GM12878 (cell line): Measurements from ENCODE around the gene PELI2. TPM values are rescaled to one million over a fixed set of nuclear protein-coding genes. Genes with fewer than 3 reads are reported as not detected.

Source experiments
- ATAC-seq: fragments of 200-7000 bp; cut with Tn5 transposase; 3 replicates; pipeline ENCODE4 v1.9.1; 2020; ENCODE audit warnings: mild to moderate bottlenecking, moderate library complexity
- BruUV-seq: library from RNA; stranded (reverse); fragments of 400-500 nt; replicated peaks from 2 replicates; lab custom pipeline; 2021; lab: Mats Ljungman, UMichigan
- CTCF ChIA-PET: fragments of 300-600 bp; sonication (Branson Sonifier 250); formaldehyde crosslinking; extraction: SDS; loops from one replicate; lab custom pipeline; 2021; ENCODE audit warnings: inconsistent platforms; lab: Yijun Ruan, JAX
- POLR2A ChIA-PET: fragments of 350-600 bp; formaldehyde crosslinking; extraction: SDS; loops from one replicate; lab custom pipeline; 2021; ENCODE audit warnings: inconsistent platforms; lab: Charles Lee
- RAD21 ChIA-PET: fragments of 300-600 bp; sonication (Branson Sonifier 250); formaldehyde crosslinking; loops from one replicate; lab custom pipeline; 2023; ENCODE audit warnings: antibody characterized with exemption; ENCODE audit not compliant: unreplicated experiment; lab: Charles Lee
- SMC1A ChIA-PET: fragments of 300-600 bp; sonication (Branson Sonifier 250); formaldehyde crosslinking; loops from one replicate; lab custom pipeline; 2023; ENCODE audit not compliant: unreplicated experiment, uncharacterized antibody; lab: Charles Lee
- DNase-seq: peaks from one replicate; pipeline ENCODE4 v3.0.0-alpha.2; 2011; ENCODE audit warnings: low read depth, low spot score
- FAIRE-seq: peaks from 3 replicates; lab custom pipeline; 2011; peaks lifted over from hg19 to GRCh38; lab: Jason Lieb, UNC
- H2AFZ ChIP-seq: 2 replicates; pipeline ENCODE4 v1.6.0; 2011; ENCODE audit warnings: low read depth, low read length, control low read depth; ENCODE audit not compliant: control insufficient read depth
- H3K27ac ChIP-seq: 2 replicates; pipeline ENCODE4 v1.5.1; 2011; ENCODE audit warnings: control low read depth; ENCODE audit not compliant: control insufficient read depth, insufficient read depth
- H3K27me3 ChIP-seq, 2 experiments: replicated peaks in 1 of 2; 2 replicates each; pipeline versions ENCODE4 v1.6.0 to v1.6.1; 2011; ENCODE audit warnings: low read length in 1 of 2; ENCODE audit not compliant: control insufficient read depth in 2 of 2, insufficient read depth in 2 of 2
- H3K36me3 ChIP-seq, 2 experiments: 2 replicates each; pipeline ENCODE4 v1.5.1; 2011; ENCODE audit warnings: low read length in 1 of 2; ENCODE audit not compliant: control insufficient read depth in 2 of 2, insufficient read depth in 2 of 2
- H3K4me1 ChIP-seq: 2 replicates; pipeline ENCODE4 v1.6.1; 2011; ENCODE audit warnings: mild to moderate bottlenecking, low read length, moderate library complexity, mixed read lengths; ENCODE audit not compliant: control insufficient read depth, insufficient read depth
- H3K4me2 ChIP-seq: 2 replicates; pipeline ENCODE4 v1.6.0; 2011; ENCODE audit warnings: control low read depth; ENCODE audit not compliant: control insufficient read depth, insufficient read depth
- H3K4me3 ChIP-seq: fragments of 200-600 bp; sonication (generic); 2 replicates; pipeline ENCODE4 v1.5.1; 2016
- H3K79me2 ChIP-seq: 2 replicates; pipeline ENCODE4 v1.6.0; 2011; ENCODE audit warnings: low read length; ENCODE audit not compliant: control insufficient read depth, insufficient read depth
- H3K9ac ChIP-seq: 2 replicates; pipeline ENCODE4 v1.8.0; 2011; ENCODE audit warnings: low read length, control low read depth, mixed read lengths; ENCODE audit not compliant: control insufficient read depth, insufficient read depth
- H3K9me3 ChIP-seq: replicated peaks from 3 replicates; pipeline ENCODE4 v1.5.1; 2011; ENCODE audit warnings: mild to moderate bottlenecking, low read length; ENCODE audit not compliant: control insufficient read depth, insufficient read depth
- H4K20me1 ChIP-seq: 2 replicates; pipeline ENCODE4 v1.6.0; 2011; ENCODE audit not compliant: control insufficient read depth, insufficient read depth
- BMI1 ChIP-seq: fragments of 450-650 bp; IDR thresholded peaks from 2 replicates; pipeline ENCODE4 v1.6.1; 2016; ENCODE audit warnings: mild to moderate bottlenecking, moderate library complexity, borderline replicate concordance
- BRCA1 ChIP-seq: IDR thresholded peaks from 2 replicates; pipeline ENCODE4 v1.6.1; 2011; ENCODE audit warnings: low read depth, low read length, improper control_type of control experiment
- CBFB ChIP-seq: IDR thresholded peaks from 2 replicates; pipeline ENCODE4 v1.6.1; 2016; ENCODE audit warnings: antibody characterized with exemption, low read depth
- CBX3 ChIP-seq: fragments of 200-600 bp; sonication (generic); IDR thresholded peaks from 2 replicates; pipeline ENCODE4 v1.6.1; 2016; ENCODE audit warnings: low read depth, borderline replicate concordance
- CBX5 ChIP-seq: sonication (generic); IDR thresholded peaks from 2 replicates; pipeline ENCODE4 v1.6.1; 2016; ENCODE audit warnings: low read depth, moderate library complexity, mild to moderate bottlenecking, inconsistent platforms
- IRF4 ChIP-seq: IDR thresholded peaks from 2 replicates; pipeline ENCODE4 v1.6.1; 2011; ENCODE audit warnings: low read depth, low read length
- IRF5 ChIP-seq: fragments of 450-650 bp; IDR thresholded peaks from 2 replicates; pipeline ENCODE4 v1.6.1; 2017; ENCODE audit warnings: borderline replicate concordance
- MYC ChIP-seq: IDR thresholded peaks from 2 replicates; pipeline ENCODE4 v1.6.1; 2011; ENCODE audit warnings: mild to moderate bottlenecking, low read length, moderate library complexity, inconsistent platforms; ENCODE audit not compliant: insufficient read depth, insufficient replicate concordance, insufficient read length, severe bottlenecking
- POLR2A ChIP-seq: IDR thresholded peaks from 2 replicates; pipeline ENCODE4 v1.6.1; 2011; ENCODE audit warnings: low read depth, mild to moderate bottlenecking, low read length
- POLR2AphosphoS5 ChIP-seq: IDR thresholded peaks from 2 replicates; pipeline ENCODE4 v1.6.1; 2011; ENCODE audit warnings: mild to moderate bottlenecking, low read length, inconsistent platforms
- POU2F2 ChIP-seq: IDR thresholded peaks from 3 replicates; pipeline ENCODE4 v1.6.1; 2011; ENCODE audit warnings: low read depth, mild to moderate bottlenecking, low read length, borderline replicate concordance
- RFX5 ChIP-seq: IDR thresholded peaks from 2 replicates; pipeline ENCODE4 v1.6.1; 2011; ENCODE audit warnings: low read depth, low read length, improper control_type of control experiment
- SIX5 ChIP-seq: IDR thresholded peaks from 2 replicates; pipeline ENCODE4 v1.6.1; 2011; ENCODE audit warnings: mild to moderate bottlenecking, low read depth, low read length, moderate library complexity; ENCODE audit not compliant: severe bottlenecking
- SKIL ChIP-seq: fragments of 450-650 bp; IDR thresholded peaks from 2 replicates; pipeline ENCODE4 v1.6.1; 2017; ENCODE audit warnings: mild to moderate bottlenecking, low read depth, inconsistent platforms; ENCODE audit not compliant: poor library complexity, severe bottlenecking
- STAT1 ChIP-seq: fragments of 450-650 bp; conservative IDR thresholded peaks from 2 replicates; pipeline ENCODE4 v1.6.1; 2014; ENCODE audit warnings: antibody characterized with exemption, mild to moderate bottlenecking
- TARDBP ChIP-seq: IDR thresholded peaks from 2 replicates; pipeline ENCODE4 v1.6.1; 2016; ENCODE audit warnings: borderline replicate concordance
- WRNIP1 ChIP-seq: IDR thresholded peaks from 2 replicates; pipeline ENCODE4 v1.6.1; 2011; ENCODE audit warnings: low read depth, low read length, improper control_type of control experiment, borderline replicate concordance
- ZBTB4 ChIP-seq: fragments of 450-650 bp; formaldehyde crosslinking; IDR thresholded peaks from 2 replicates; pipeline ENCODE4 v1.4.0; 2022; ENCODE audit warnings: mild to moderate bottlenecking, moderate library complexity
- ZNF24 ChIP-seq: fragments of 450-650 bp; IDR thresholded peaks from 2 replicates; pipeline ENCODE4 v1.6.1; 2017; ENCODE audit warnings: antibody characterized with exemption, mild to moderate bottlenecking
- WGBS: methylation state at CpG from one replicate; pipeline ENCODE4 v1.1.6; 2016; ENCODE audit warnings: low lambda C conversion rate; ENCODE audit not compliant: insufficient replicate concordance, insufficient coverage; ENCODE audit errors: missing lambda C conversion rate; 5-methylcytosine and 5-hydroxymethylcytosine counted together
- in situ Hi-C: fragments of 300-500 bp; cut with MboI; formaldehyde crosslinking; loops from 9 replicates; pipeline ENCODE4 v1.14.3; 2018; ENCODE audit warnings: mixed read lengths
- intact Hi-C: fragments of 100-400 bp; cut with micrococcal nuclease; formaldehyde crosslinking; loops from one replicate; pipeline ENCODE4 v1.14.2; 2022; ENCODE audit not compliant: unreplicated experiment
- polyA plus RNA-seq, 11 experiments: library from polyadenylated mRNA; depleted of rRNA in 4 of 11; unstranded in 6 of 11; stranded (reverse) in 5 of 11; fragments of >200 nt; fragmentation: Nextera tagmentation in 4 of 11; fragmentation: Illumina TruSeq in 1 of 11; extraction: Ambion mirVana in 4 of 11; extraction: Trizol in 1 of 11; gene quantifications; 1 replicate in 1 of 11; 2 replicates in 10 of 11; pipeline versions ENCODE4 v1.2.1 to v1.2.3, GENCODE V29; 2011 to 2016; ENCODE audit warnings: inconsistent platforms in 2 of 11, missing spikeins in 2 of 11, low read depth in 1 of 11
- total RNA-seq, 4 experiments: library from RNA; depleted of rRNA in 3 of 4; stranded (reverse); fragments of >200 nt in 3 of 4; fragmentation: Illumina TruSeq in 1 of 4; extraction: Trizol in 1 of 4; gene quantifications; 2 replicates each; pipeline versions ENCODE4 v1.2.1 to v1.2.3, GENCODE V29; 2013 to 2021

Gene PELI2
- total and polyA plus RNA-seq, 10 of the 15 experiments (the other 5 are each of a cell fraction or from before 2014, with no cell fraction given): under 0.01 to 0.10 (median 0.01) TPM; not detected in 3

GRCh38 chr14:56143025-56143424 lies 24.8 kb downstream of the PELI2 start:
- Histone ChIP-seq H4K20me1 (no peaks in the 10 kb centered on the region), H3K79me2 (no peaks in the 10 kb centered on the region)
- in situ Hi-C loops: no loop called here
- TF ChIP-seq ZNF24 (no peak), RFX5 (no peak), IRF4 (no peak), IRF5 (no peak), CBX5 (no peak), SKIL (no peak), WRNIP1 (no peak), POU2F2 (no peak), BMI1 (no peak), TARDBP (no peak), POLR2A (no peak), POLR2AphosphoS5 (no peak), MYC (no peak), STAT1 (no peak), SIX5 (no peak), ZBTB4 (no peak), CBX3 (no peak), CBFB (no peak), BRCA1 (no peak)

More at GRCh38 chr14:56143025-56143424, 24.8 kb downstream of the PELI2 start:
- Histone ChIP-seq H2AFZ (no peak overlapping the region), H3K4me3 (no peak overlapping the region), H3K36me3 (no peaks in the 10 kb centered on the region), H3K9me3 (no peaks in the 10 kb centered on the region), H3K4me1 (no peaks in the 10 kb centered on the region), H3K27me3 (no peaks in the 10 kb centered on the region), H3K27ac (no peak overlapping the region), H3K9ac (no peak overlapping the region), H3K4me2 (no peak overlapping the region)
- SMC1A ChIA-PET: interaction anchor here (1.2 kb wide), 1 partner anchor 16 kb away, joined by 3 read pairs; no protein-coding TSS in a partner anchor
- no peak for FAIRE-seq
- CTCF ChIA-PET: no interaction called here
- intact Hi-C loops: no loop called here
- 0% methylated on average over 1 of the region's 1 CpG for whole genome bisulfite sequencing
- no peak for DNase-seq
- POLR2A ChIA-PET: no interaction called here
- no peak for ATAC-seq
- BruUV-seq: no TSS peak
- RAD21 ChIA-PET: no interaction called here
